Stomach (tissue), 4 donors: ENCODE data around the gene RNF123.

ENCODE experiments used
- CTCF ChIP-seq, 7 experiments: fragments of 450-650 bp in 4 of 7; fragments of 200-600 bp in 3 of 7; sonication (generic) in 3 of 7; IDR thresholded peaks; one replicate each; pipeline ENCODE4 v1.5.1; 2016 to 2019; ENCODE audit warnings: antibody characterized with exemption in 7 of 7, control low read depth in 2 of 7, mild to moderate bottlenecking in 1 of 7
- POLR2A ChIP-seq, 4 donors: fragments of 450-650 bp; IDR thresholded peaks; one replicate each; pipeline ENCODE4 v1.6.1; 2016; ENCODE audit warnings: antibody characterized with exemption in 4 of 4, control low read depth in 2 of 4, mild to moderate bottlenecking in 1 of 4, moderate library complexity in 1 of 4

GRCh38 chr3:49723296-49723627, 33.9 kb downstream of the RNF123 start:
- TF ChIP-seq CTCF (IDR thresholded peaks at IDR 0.05) = no peak
- no peak for TF ChIP-seq POLR2A (IDR thresholded peaks at IDR 0.05)
